Suprapubic skin (tissue), 4 donors: Measurements from ENCODE around the gene MAT1A.
"Not testable (repeated sequence)": the region's sequence is repeated elsewhere in the genome, so short reads cannot be mapped to it uniquely, and the experiment has no call there.

ENCODE experiments used
- EP300 ChIP-seq: sonication (generic); formaldehyde crosslinking; IDR thresholded peaks from one replicate; pipeline ENCODE4 v1.6.1; 2017; ENCODE audit warnings: antibody characterized with exemption
- POLR2A ChIP-seq, 2 donors: fragments of 450-650 bp; IDR thresholded peaks; one replicate each; pipeline ENCODE4 v1.6.1; 2017; ENCODE audit warnings: antibody characterized with exemption in 2 of 2, mild to moderate bottlenecking in 2 of 2, moderate library complexity in 2 of 2
- POLR2AphosphoS5 ChIP-seq, 3 donors: sonication (generic); formaldehyde crosslinking; IDR thresholded peaks; one replicate each; pipeline ENCODE4 v1.6.1; 2017; ENCODE audit warnings: antibody characterized with exemption in 3 of 3
- TF ChIP-seq, protein P1 (sequence below), 2 donors: fragments of 200-600 bp in 1 of 2; fragments of 450-650 bp in 1 of 2; sonication (generic) in 1 of 2; IDR thresholded peaks; one replicate each; pipeline ENCODE4 v1.5.1; 2016 to 2019; ENCODE audit warnings: antibody characterized with exemption in 2 of 2, mild to moderate bottlenecking in 1 of 2, moderate library complexity in 1 of 2

DNA sequence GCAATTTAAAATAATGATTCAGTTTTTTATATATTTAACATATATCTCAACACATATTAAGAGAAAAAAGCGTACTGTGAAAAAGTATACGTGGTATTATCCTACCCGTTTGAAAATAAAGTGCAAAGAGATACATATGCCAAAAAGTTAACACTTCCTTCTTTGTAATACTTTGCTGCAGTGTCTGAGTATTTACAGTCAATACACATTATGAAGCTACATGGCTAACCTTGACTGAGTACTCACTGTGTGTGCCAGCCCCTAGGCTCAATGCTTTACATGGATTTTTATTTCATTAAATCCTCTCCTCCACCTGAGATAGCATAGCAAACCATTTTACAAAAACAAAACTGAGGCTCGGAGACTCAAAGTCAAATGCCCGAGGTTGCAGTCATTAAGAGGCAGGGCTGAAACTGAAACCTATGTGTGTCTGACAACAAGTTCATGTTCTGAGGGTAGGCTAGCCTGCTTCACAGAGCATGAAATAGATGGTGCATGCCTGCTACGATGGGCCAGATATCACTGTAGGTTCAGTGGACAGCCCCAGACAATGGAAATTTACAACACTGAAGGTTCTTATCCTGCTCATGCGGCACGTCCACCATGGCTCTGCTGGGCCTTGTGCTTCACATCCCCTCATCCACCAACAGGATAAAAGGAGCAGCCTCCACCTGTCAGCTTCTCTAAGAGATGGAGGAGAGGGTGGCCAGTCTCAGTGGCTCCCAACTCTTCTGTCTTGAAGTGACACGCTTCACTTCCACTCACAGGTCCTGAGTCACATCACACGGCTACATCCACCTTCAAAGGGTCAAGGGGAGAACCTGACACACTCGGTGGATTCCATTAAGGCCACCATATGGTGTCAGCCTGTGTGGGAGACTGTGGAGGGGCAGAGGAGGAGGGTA is 54.9 kb downstream of the MAT1A start:
- TF ChIP-seq, protein P1, sequence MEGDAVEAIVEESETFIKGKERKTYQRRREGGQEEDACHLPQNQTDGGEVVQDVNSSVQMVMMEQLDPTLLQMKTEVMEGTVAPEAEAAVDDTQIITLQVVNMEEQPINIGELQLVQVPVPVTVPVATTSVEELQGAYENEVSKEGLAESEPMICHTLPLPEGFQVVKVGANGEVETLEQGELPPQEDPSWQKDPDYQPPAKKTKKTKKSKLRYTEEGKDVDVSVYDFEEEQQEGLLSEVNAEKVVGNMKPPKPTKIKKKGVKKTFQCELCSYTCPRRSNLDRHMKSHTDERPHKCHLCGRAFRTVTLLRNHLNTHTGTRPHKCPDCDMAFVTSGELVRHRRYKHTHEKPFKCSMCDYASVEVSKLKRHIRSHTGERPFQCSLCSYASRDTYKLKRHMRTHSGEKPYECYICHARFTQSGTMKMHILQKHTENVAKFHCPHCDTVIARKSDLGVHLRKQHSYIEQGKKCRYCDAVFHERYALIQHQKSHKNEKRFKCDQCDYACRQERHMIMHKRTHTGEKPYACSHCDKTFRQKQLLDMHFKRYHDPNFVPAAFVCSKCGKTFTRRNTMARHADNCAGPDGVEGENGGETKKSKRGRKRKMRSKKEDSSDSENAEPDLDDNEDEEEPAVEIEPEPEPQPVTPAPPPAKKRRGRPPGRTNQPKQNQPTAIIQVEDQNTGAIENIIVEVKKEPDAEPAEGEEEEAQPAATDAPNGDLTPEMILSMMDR (IDR thresholded peaks at IDR 0.05): not testable (repeated sequence)
- not testable (repeated sequence) for TF ChIP-seq POLR2A (IDR thresholded peaks at IDR 0.05); POLR2AphosphoS5 (IDR thresholded peaks at IDR 0.05); EP300
